Astrocyte (in vitro differentiated cells and primary cell): ENCODE results near the gene CDK5RAP2. TPM values are rescaled to one million over a fixed set of nuclear protein-coding genes. Genes with fewer than 3 reads are reported as not detected.
"Not testable (repeated sequence)": the region's sequence is repeated elsewhere in the genome, so short reads cannot be mapped to it uniquely, and the experiment has no call there.

Experiments
- DNase-seq: peaks from one replicate; pipeline ENCODE4 v3.0.0-alpha.2; 2010; ENCODE audit warnings: low read depth
- FAIRE-seq: peaks from 2 replicates; lab custom pipeline; 2011; peaks lifted over from hg19 to GRCh38; lab: Jason Lieb, UNC
- H2AFZ ChIP-seq: 2 replicates; pipeline ENCODE4 v1.6.0; 2012; ENCODE audit warnings: low read depth, low read length, inconsistent platforms
- H3K27ac ChIP-seq: 2 replicates; pipeline ENCODE4 v1.5.1; 2011; ENCODE audit warnings: low read depth, low read length, inconsistent platforms
- H3K27me3 ChIP-seq: 2 replicates; pipeline ENCODE4 v1.6.0; 2011; ENCODE audit warnings: low read length, inconsistent platforms; ENCODE audit not compliant: insufficient read depth
- H3K36me3 ChIP-seq: 2 replicates; pipeline ENCODE4 v1.5.1; 2011; ENCODE audit warnings: low read length, inconsistent platforms; ENCODE audit not compliant: insufficient read depth
- H3K4me1 ChIP-seq: 2 replicates; pipeline ENCODE4 v1.5.1; 2011; ENCODE audit warnings: low read length, inconsistent platforms; ENCODE audit not compliant: insufficient read depth
- H3K4me2 ChIP-seq: 2 replicates; pipeline ENCODE4 v1.6.0; 2012; ENCODE audit warnings: low read length, inconsistent platforms
- H3K4me3 ChIP-seq: 2 replicates; pipeline ENCODE4 v1.5.1; 2011; ENCODE audit warnings: low read depth, mild to moderate bottlenecking, low read length, inconsistent platforms; ENCODE audit not compliant: insufficient read depth
- H3K79me2 ChIP-seq: 2 replicates; pipeline ENCODE4 v1.6.0; 2012; ENCODE audit warnings: mild to moderate bottlenecking, low read length, inconsistent platforms; ENCODE audit not compliant: insufficient read depth
- H3K9ac ChIP-seq: 2 replicates; pipeline ENCODE4 v1.6.0; 2012; ENCODE audit warnings: mild to moderate bottlenecking, low read length, inconsistent platforms
- H3K9me3 ChIP-seq: 2 replicates; pipeline ENCODE4 v1.5.1; 2012; ENCODE audit warnings: low read depth, mild to moderate bottlenecking, low read length, inconsistent platforms; ENCODE audit not compliant: insufficient read depth
- H4K20me1 ChIP-seq: 2 replicates; pipeline ENCODE4 v1.6.0; 2012; ENCODE audit warnings: low read length, inconsistent platforms; ENCODE audit not compliant: insufficient read depth
- H3K27ac Mint-ChIP-seq: one replicate; pipeline ENCODE4 v1.8.0; 2021; ENCODE audit warnings: mild to moderate bottlenecking, mixed read lengths; ENCODE audit not compliant: unreplicated experiment
- H3K27me3 Mint-ChIP-seq: one replicate; pipeline ENCODE4 v1.8.0; 2021; ENCODE audit warnings: low read depth, mixed read lengths; ENCODE audit not compliant: unreplicated experiment
- H3K36me3 Mint-ChIP-seq: one replicate; pipeline ENCODE4 v1.8.0; 2021; ENCODE audit warnings: low read depth, mixed read lengths; ENCODE audit not compliant: unreplicated experiment
- H3K4me1 Mint-ChIP-seq: one replicate; pipeline ENCODE4 v1.8.0; 2021; ENCODE audit warnings: low read depth, mixed read lengths; ENCODE audit not compliant: unreplicated experiment
- H3K4me3 Mint-ChIP-seq: one replicate; pipeline ENCODE4 v1.8.0; 2021; ENCODE audit warnings: mild to moderate bottlenecking, moderate library complexity, mixed read lengths; ENCODE audit not compliant: unreplicated experiment
- H3K9me3 Mint-ChIP-seq: one replicate; pipeline ENCODE4 v1.8.0; 2021; ENCODE audit warnings: mild to moderate bottlenecking, mixed read lengths; ENCODE audit not compliant: unreplicated experiment
- CTCF ChIP-seq: IDR thresholded peaks from 2 replicates; pipeline ENCODE4 v1.5.1; 2011; ENCODE audit warnings: low read depth, mild to moderate bottlenecking, inconsistent platforms, low read length, moderate library complexity; ENCODE audit not compliant: insufficient read depth
- EZH2 ChIP-seq: IDR thresholded peaks from 2 replicates; pipeline ENCODE4 v1.6.1; 2012; ENCODE audit warnings: mild to moderate bottlenecking, low read length, inconsistent platforms; ENCODE audit not compliant: insufficient read depth
- total RNA-seq: library from RNA; stranded (reverse); gene quantifications from 2 replicates; pipeline ENCODE4 v1.2.1, GENCODE V29; 2021

Gene CDK5RAP2
- total RNA-seq, 1 donor from 2014 or later: 36.3 TPM

- H2AFZ ChIP-seq: no peak overlapping the region
- no peak for FAIRE-seq
- Mint-ChIP-seq H3K9me3 (no peaks in the 10 kb centered on the region), H3K4me1 (no peaks in the 10 kb centered on the region), H3K4me3 (no peak overlapping the region), H3K27me3 (no peaks in the 10 kb centered on the region), H3K27ac (no peak overlapping the region), H3K36me3 (peaks cover 25% of the 10 kb centered on the region)
- H3K79me2 ChIP-seq: no peaks in the 10 kb centered on the region
- DNase-seq: no peak
- peaks cover 25% of the 10 kb centered on the region for H3K36me3 ChIP-seq
- H3K27ac ChIP-seq: no peak overlapping the region
- no peaks in the 10 kb centered on the region for H3K4me1 ChIP-seq
- H3K4me2 ChIP-seq: no peak overlapping the region
- TF ChIP-seq CTCF: no peak
- no peak for TF ChIP-seq EZH2
- H4K20me1 ChIP-seq: no peaks in the 10 kb centered on the region
- no peak overlapping the region for H3K4me3 ChIP-seq
- H3K9ac ChIP-seq: no peak overlapping the region
- H3K9me3 ChIP-seq: no peaks in the 10 kb centered on the region
- no peaks in the 10 kb centered on the region for H3K27me3 ChIP-seq
Measured at GRCh38 chr9:120522032-120522431, 57.9 kb downstream of the CDK5RAP2 start.

GRCh38 chr9:120521101-120521500, 58.9 kb downstream of the CDK5RAP2 start:
- H3K36me3 ChIP-seq: peaks cover 26% of the 10 kb centered on the region
- no peak overlapping the region for H3K4me3 Mint-ChIP-seq

GRCh38 chr9:120515996-120516395, 64.0 kb downstream of the CDK5RAP2 start:
- not testable (repeated sequence) for H2AFZ ChIP-seq, H3K9ac ChIP-seq, H3K4me3 Mint-ChIP-seq, FAIRE-seq, H3K4me1 ChIP-seq, H3K27me3 Mint-ChIP-seq, H3K9me3 Mint-ChIP-seq, DNase-seq, H3K4me1 Mint-ChIP-seq, H3K27ac ChIP-seq, H3K4me3 ChIP-seq, H3K27me3 ChIP-seq, H4K20me1 ChIP-seq, H3K9me3 ChIP-seq, H3K4me2 ChIP-seq, H3K27ac Mint-ChIP-seq, H3K79me2 ChIP-seq
- peaks cover 24% of the 10 kb centered on the region for H3K36me3 Mint-ChIP-seq
- peaks cover 16% of the 10 kb centered on the region for H3K36me3 ChIP-seq

More at GRCh38 chr9:120521101-120521500, 58.9 kb downstream of the CDK5RAP2 start:
- TF ChIP-seq CTCF (no peak), EZH2 (no peak)
- Histone ChIP-seq H3K4me1 (no peaks in the 10 kb centered on the region), H3K9me3 (no peaks in the 10 kb centered on the region), H3K4me2 (no peak overlapping the region), H3K79me2 (no peaks in the 10 kb centered on the region), H3K27me3 (no peaks in the 10 kb centered on the region), H3K4me3 (no peak overlapping the region), H3K9ac (no peak overlapping the region), H4K20me1 (no peaks in the 10 kb centered on the region), H2AFZ (no peak overlapping the region), H3K27ac (no peak overlapping the region)
- Mint-ChIP-seq H3K9me3 (no peaks in the 10 kb centered on the region), H3K36me3 (peaks cover 22% of the 10 kb centered on the region), H3K4me1 (no peaks in the 10 kb centered on the region), H3K27ac (no peak overlapping the region), H3K27me3 (no peaks in the 10 kb centered on the region)
- no peak for DNase-seq
- FAIRE-seq: no peak

- H3K4me3 Mint-ChIP-seq: not testable (repeated sequence)
Measured at GRCh38 chr9:120515481-120515880, 64.5 kb downstream of the CDK5RAP2 start.

More at GRCh38 chr9:120515481-120515880, 64.5 kb downstream of the CDK5RAP2 start:
- not testable (repeated sequence) for DNase-seq, H3K9ac ChIP-seq, H3K4me1 ChIP-seq, H3K4me3 ChIP-seq, H3K27me3 ChIP-seq, H3K4me2 ChIP-seq, H3K4me1 Mint-ChIP-seq, FAIRE-seq, H3K9me3 ChIP-seq, H3K27ac Mint-ChIP-seq, H2AFZ ChIP-seq, H3K9me3 Mint-ChIP-seq, H3K79me2 ChIP-seq, H4K20me1 ChIP-seq, H3K27ac ChIP-seq, H3K27me3 Mint-ChIP-seq
- peaks cover 28% of the 10 kb centered on the region for H3K36me3 Mint-ChIP-seq
- peaks cover 16% of the 10 kb centered on the region for H3K36me3 ChIP-seq
